Stimulated activated CD4-positive, alpha-beta T cell treated with anti-CD3 and anti-CD28 coated beads, Interleukin-4, amount 100 ng/mL, for 4 hours (primary cell): ENCODE data around the gene ISG20L2.

ENCODE experiments used
- DNase-seq, 2 experiments: peaks; one replicate each; pipeline ENCODE4 v3.0.0-alpha.2; 2020

The ISG20L2 gene

GRCh38 chr1:156752843-156753482 is 24.4 kb upstream of the ISG20L2 start:
- DNase-seq: no peak

DNA sequence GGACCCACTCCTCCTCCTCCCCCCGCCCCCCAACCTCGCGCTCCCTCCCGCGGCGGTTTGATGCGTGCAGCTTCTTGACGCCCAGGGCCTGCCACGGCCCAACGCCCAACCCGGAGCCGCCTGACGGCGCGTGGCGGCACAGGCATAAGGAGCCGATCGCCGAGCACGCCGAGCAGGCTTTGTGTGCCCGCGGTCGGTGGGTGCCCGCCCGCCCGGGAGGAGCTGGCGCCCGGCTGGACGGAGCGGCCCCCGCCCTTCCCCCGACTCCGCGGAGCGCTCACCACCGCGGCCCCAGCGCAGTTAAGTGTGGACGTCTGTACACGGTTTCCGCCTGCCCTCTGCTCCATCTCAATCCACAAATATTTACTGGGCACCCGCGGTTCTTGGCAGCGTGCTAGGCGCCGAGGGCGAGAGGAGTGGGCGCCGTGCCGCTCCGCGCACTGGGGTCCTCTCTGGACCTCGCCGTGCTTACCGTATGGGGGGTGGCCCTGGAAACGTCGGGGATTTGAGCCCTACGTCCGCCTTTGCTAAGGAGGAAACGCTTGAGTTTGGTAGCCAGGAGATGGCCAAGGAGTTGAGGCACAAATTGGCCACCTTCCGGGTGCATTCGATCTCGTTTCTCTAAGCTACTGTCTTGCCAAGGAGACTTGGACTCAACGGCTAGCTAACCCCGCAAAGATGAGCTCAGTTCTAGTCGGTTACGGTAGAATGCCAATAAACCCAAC is 23.4 kb upstream of the ISG20L2 start:
- DNase-seq: peak; percentile 98

GRCh38 chr1:156751451-156751756 is 22.8 kb upstream of the ISG20L2 start, which contains the start of gene HDGF:
TSS of gene HDGF (minus strand) at chr1:156751675. CDS start at chr1:156751429, 246 bp downstream.
- DNase-seq: no peak

- DNase-seq: peak; percentile 39 to 44
These were observed 22.3 kb upstream of the ISG20L2 start for GRCh38 chr1:156750711-156751450.

GRCh38 chr1:156750191-156750672 is 21.7 kb upstream of the ISG20L2 start:
- DNase-seq: peak; percentile 43 to 66

DNA sequence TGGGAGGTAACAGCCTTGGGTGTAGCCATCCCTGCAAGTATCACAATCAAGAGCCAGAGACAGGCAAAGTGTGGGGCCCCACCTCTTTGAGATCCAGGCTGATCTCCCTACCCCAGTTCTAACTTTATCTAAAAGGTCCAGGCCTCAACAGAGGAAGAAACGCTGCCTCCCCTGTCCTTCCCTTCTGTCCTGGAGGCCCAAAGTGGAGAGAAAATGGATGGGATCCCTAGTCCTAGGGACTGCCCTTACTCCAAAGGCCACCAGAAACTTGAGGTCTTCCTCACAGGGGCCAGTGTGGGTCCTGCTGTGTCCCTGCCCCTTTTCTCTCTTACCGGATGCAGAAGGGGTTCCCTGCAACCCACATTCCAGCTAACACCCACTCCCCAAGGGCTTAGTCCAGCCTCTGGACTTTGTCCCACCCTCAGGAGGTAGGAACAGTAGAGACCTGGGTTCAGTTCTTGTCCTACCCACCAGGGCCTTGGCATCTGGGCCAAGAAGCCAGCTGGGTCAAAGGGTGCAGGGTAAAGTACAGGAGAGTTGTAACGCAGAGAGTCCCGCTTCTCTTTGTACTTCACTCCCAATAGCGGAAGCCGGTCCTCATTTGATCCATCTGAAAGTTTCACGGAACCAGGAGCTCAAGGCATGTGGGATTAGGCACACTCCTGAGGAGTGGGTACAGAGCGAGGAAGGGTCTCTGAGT is 21.0 kb upstream of the ISG20L2 start:
- no peak for DNase-seq

DNA sequence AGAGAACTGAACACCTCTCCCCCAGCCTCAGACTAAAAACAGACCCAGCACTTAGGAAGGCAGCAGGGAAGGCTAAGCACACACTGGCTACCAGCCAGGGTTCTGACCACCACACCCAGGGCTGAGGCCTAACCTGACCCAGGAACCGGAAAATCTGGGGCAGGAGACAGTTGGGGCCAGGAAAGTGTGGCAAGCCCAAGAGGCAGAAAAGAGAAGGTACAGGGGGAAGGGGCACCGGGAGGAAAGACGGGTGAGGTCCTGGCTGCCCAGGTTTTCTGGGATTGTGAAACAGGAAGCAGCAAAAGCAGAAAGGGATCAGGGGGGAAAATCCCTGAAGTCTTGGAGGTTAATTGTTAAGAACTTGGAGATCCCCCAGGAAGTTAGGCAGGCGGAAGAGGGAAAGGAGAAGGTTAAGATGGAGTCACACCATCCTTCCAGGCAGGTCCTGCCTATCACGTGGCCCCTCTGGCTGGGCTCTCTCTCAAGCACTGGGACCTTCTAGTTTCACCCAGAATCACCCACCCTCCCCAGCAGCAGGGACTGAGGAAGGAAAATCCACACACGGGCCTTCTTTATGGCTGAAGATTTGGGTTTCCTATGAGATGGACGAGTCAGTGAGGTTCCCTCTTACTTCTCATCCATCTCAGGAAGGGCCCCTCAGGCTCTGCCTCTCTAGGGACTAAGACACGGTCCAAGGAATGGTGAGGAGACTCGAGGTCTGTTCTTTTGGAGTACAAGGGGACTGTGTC is 20.3 kb upstream of the ISG20L2 start:
- no peak for DNase-seq

DNA sequence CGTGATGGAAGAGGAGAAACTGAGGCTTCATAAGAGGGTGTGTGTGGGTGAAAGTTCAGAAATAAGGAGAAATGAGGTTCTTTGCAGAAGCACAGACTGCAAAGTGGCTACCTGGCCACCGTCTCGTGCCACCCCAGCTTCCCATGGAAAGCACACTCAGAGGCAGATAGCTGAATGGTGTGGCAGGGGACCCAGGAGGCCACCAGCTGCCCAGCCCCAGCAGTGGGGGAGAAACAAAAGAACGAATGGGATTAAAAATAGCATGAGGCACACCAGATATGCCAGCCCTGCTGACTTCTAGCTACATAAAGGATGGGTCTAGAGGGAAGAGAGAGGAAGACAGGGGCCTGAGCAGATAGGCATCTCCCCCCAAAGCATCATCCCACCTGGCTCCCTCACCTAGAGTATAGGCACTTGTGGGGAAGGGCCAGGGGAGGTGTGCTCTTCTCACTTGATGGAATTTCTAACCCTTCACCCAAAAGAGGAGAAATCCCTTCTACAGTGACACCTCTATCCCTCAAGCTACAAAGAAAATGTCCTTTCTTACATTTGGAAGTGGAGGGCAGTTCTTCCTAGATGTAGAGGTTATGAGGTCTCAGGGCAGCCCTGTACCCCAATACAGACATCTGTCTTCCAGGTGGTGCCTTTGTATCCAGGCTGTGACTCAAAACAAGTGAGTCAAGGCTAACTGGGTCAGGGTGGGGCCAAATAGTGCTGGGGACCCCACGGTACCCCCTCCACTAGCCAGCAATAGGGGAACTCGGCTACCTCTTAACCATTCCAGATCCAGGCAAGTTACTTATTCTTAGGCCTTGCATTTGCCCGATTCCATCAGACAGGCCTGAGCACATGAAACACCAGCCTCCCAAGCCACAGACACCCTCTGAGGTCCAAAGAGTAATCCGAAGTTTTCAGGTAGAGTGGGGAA is 19.4 kb upstream of the ISG20L2 start:
- no peak for DNase-seq

- peak; percentile 49 to 51 for DNase-seq
These were observed 18.4 kb upstream of the ISG20L2 start for GRCh38 chr1:156746728-156747631.

DNA sequence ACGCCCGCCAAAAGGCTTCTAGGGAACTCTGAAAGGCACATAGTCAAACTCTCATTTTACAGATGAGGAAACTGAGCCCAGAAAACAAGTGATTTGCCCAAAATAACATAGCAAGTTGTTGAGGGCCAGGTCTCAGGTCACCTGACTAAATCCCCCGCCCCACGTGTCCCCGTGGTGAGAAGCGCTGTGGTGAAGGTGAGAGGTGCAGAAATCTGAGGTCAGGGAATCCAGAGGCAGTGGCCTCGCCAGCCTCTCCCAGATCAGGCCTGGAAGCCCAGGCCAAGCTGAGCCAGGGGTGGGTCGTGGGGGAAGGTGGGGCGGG is 17.8 kb upstream of the ISG20L2 start:
- DNase-seq: no peak

GRCh38 chr1:156745881-156746280 is 17.3 kb upstream of the ISG20L2 start:
- DNase-seq: no peak

DNA sequence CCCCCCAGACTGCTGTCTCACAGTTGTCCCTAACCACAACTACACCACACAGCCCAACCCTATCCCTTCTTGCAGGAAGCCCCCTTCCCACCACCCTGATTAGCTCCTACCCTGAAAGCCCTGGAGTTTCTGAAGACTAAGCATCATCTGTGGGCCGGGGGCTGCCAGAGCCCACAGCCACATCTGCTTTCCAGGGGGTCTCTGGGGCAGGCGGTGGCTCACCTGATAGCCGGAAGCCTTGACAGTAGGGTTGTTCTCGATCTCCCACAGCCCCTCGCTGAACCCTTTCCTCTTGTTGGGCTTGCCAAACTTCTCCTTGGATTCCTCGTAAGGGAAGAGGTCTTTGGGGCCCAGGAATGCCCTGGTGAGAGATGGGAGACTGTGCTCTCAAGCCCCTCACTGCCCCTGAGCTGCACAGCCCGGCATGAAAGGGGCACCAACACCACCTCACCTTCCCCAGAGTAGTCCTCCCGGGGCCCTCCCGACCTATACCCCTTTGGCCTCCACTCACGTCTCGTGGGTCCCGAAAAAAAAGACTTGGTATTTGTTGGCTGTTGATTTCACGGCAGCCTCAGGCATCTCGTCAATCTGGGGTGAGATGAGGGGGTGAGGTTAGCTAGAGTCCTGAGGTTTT is 16.3 kb upstream of the ISG20L2 start:
- no peak for DNase-seq

GRCh38 chr1:156744344-156744743 is 15.8 kb upstream of the ISG20L2 start:
- no peak for DNase-seq

DNA sequence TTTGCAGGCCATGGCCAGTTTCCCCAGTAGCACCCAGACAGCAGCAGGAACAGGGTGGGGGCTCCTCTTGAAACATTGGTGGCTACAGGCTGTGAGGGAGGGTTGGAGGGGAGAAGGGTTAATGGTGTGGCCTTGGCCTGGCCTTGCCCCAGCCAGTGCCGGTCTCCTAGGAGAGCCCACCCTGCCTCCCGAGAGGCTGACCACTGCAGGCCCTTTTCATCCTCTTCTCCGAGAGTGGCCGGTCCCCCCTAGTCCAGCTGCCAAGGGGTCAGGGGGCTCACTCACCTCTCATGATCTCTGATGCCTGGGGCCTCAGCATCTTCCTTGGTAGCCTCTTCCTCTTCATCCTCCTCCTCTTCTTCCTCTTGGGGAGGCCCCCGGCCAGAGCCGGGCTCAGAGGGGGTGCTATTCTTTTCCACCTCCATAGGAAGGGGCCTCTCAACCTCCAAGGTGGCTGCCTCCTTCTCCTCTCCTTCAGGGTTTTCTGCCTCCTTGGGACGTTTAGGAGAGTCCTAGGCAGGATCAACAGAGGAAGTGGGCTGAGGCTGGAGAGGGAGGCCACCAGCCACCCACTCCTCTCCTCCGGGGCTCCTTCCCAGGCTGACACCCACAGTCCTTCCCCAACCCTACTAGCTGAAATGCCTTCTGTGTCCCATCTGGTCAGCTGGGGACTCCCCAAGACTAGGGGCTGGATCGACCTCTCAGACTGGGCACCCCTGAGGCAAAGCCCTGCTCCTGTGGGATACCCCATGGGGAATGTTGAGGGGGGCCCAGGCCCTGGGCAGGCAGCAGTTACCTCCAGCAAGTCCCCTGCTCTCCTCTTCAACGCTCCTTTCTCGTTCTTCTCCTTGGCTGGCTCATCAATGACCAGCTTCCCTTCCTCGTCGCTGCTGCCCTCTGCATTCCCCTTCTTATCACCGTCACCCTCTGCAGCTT is 15.1 kb upstream of the ISG20L2 start:
- DNase-seq: no peak

- no peak for DNase-seq
These were observed 14.2 kb upstream of the ISG20L2 start for GRCh38 chr1:156742801-156743200.

DNA sequence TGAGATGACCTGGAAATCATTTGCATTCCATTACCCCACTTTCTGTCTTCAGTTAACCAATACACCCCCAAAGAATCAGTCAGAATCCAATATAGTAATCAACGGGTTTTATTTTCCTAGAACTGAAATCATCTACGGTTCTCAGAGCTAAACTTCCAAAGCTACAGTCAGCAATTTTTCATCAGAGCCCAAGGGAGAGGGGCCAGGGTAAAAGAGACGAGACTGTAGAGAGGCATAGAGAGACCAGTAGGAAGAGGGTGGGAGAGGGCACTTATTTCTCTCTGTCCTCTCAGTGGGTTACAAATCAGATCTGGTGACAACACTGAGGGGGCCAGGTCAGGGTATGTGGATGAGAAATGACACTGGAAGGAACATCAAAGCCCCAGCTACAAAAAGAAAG is 13.5 kb upstream of the ISG20L2 start:
- no peak for DNase-seq

- DNase-seq: no peak
These were observed 13.0 kb upstream of the ISG20L2 start for GRCh38 chr1:156741481-156741983.

DNA sequence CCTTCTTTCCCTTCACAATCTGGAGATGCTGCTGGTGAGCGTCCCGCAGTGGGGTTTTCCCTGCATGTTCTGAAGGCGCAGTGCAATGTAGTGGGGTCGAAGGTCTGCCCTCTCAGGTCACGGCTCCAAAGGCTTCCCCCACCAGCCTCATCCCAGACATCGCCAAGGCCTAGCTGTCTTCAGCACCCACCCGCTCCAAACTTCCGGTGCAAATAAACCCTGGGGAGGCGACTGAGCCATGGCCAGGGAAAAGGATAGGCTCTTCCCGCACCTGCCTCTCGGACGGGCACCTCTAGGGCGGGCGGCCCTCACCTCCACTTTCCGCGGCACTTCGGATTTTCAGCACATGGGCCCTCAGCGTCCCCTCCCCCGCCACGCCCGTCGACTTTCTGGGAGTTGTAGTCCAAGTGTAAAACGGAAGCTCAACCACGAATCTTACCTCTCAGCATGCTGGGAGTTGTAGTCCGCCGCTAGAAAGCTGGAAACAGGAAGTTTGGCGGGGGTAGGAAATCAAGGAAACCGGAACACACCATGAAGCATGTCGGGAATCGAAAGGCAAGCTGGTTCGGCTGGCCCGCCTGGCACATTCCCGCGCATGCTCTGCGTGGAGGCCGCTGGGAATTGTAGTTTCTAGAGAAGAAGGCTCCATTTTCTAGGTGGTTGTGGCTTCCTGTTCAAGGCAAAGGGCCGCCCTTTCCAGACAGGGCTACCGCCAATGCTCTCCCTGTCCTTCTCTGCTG is 12.3 kb upstream of the ISG20L2 start, which contains the start of gene MRPL24:
Gene MRPL24, minus strand, starts transcription at position 348 of the 740 bp plus-strand sequence. CDS start 2,384 bp downstream, outside the sequence.
- peak; percentile 92 to 98 for DNase-seq
